ENCODE measurements around the gene SMARCC1.
"Not testable (repeated sequence)": the region's sequence is repeated elsewhere in the genome, so short reads cannot be mapped to it uniquely, and the experiment has no call there.

Gene SMARCC1

DNA sequence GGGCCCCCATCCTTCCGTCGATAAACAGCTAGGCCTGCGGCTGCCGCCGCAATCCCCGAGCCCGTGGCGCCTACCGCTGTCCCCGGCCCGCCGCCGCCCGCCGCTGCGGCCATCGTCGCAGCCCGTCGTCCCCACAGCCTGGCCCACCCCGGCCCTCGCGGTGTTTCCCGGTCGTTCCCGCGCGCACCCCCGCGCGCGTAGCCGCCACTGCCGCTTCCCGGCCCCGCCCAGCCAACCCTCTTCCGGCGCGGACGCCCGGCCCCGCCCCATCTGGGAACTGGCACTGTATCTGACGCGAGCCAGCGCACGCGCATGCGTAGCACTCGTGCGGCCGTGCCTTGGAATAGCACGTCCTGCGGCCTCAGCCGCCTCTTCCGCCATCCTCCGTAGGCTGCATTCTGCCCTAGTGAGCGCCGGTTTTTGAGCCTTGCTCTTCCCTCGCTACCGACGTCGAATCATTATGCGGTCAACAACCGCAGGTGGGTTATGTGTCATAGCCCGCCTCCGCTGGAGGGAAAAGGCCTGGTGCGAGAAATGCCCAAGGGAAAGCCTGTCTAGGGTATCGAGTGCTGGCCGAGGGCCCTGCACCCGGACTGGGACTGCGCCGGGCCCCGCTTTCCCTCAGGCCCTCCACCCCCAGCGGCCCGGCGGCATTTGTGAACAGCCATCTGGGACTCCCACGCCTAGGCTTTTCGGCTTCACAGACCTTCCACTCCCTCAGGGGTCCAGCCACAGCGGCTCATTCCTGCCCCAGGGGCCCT lies at the start of gene SMARCC1:
TSS of gene SMARCC1 (minus strand) at position 209 of the 761 bp plus-strand sequence. CDS start at position 113, 96 bp downstream.
- peak within 1 kb of the TSS; percentile 95 for H3K4me3 ChIP-seq (ENCODE audit: low read depth, low read length)

DNA sequence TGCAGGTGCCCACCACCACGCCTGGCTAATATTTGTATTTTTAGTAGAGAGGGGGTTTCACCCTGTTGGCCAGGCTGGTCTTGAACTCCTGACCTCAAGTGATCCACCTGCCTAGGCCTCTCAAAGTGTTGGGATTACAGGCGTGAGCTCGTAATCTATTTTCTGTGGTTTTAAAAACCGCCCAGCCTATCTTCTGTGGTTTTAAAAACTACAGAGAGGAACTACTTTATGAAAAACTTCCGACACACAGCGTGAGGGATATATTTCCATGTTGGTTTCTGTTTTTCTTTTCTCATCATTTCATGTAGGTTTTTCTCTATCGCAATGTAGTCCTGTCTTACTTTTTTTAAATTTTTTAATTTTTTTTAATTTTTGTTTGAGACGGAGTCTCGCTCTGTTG lies 47.8 kb upstream of the SMARCC1 start:
- H3K4me3 ChIP-seq (ENCODE audit: low read depth, low read length) = not testable (repeated sequence)

DNA sequence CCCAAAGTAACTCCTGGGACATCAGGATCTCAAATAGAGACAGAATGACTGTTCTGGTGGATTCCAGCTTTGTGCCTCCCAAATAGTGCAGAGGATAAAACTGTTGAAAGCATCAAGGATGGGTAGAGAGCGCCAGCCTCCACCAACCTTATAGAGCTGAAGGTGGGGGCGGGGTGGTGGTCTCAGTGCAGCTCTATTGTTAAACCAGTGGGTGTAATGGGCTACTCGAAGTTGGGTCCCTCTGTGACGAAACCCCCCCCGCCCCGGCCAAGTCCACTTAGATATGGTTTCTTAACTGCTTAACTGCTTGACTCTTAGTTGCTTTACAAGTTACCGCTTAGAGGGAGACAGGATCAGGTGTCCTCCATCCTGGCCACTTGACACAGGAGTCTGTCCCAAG lies 43.9 kb upstream of the SMARCC1 start:
- peak overlapping the region; percentile 74 for H3K4me3 ChIP-seq (ENCODE audit: low read depth, low read length)

DNA sequence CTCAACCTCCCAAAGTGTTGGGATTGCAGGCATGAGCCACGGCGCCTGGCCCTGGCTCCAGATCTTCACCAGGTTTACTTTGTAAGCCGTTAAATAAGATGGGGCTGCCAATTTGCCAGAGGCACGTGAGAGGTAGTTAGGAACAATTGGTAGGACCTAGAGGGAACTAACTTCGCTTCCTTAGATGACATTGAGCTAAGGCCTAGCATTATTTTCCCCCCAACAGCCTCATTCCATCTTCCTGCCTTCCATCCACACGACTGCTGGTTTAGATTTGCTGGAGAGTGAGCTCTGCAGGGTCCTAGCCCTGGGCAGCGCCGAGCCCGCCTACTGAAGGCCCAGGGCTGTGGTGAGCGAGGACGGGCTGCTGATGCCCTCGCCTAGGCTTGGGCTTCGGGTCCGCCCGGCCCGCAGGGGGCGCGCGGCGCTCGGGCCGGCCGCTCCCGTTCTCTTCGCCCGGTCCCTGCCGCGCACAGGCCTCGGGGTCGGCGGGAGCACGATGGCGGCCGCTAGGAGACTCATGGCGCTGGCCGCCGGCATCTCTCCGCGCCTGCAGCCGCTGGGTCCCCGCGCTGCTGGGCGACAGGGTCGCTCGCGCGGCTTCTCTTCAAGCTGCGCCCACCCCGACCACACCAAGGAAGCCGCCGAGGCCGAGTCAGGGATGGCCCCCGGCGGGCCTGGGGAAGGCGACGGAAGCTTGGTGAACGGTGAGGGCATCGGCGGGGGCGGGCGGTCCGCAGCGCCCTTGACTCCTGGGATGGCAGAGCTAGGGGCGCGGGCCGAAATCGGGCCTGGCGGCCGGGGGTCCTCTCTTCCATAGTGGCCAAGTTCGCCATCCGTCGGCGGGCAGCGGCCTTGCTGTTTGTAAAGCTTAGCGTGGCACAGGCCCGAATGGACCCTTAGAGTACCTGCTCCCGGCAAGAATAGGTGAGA lies 43.1 kb upstream of the SMARCC1 start:
- peak overlapping the region; percentile 74 for H3K4me3 ChIP-seq (ENCODE audit: low read depth, low read length)

DNA sequence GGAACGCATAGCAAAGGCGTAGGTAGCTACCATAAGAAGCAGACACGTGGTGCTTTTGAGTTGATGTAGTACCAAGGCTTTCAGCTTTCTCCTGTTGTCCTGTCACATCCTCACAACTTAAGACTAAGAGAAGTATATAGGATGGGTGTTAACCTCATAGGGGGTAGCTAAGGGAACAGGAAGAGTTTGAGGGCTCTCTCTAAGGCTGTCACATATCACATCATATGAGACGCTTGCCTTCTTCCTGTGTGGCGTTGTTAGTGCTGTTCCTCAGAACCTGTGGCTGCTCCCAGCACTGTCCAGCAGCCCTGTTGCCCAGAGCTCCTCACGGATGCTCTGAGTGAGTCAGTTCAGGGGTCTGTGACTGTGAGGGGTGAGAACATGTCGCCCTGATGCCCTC lies 35.9 kb upstream of the SMARCC1 start:
- no peak overlapping the region for H3K4me3 ChIP-seq (ENCODE audit: low read depth, low read length)

DNA sequence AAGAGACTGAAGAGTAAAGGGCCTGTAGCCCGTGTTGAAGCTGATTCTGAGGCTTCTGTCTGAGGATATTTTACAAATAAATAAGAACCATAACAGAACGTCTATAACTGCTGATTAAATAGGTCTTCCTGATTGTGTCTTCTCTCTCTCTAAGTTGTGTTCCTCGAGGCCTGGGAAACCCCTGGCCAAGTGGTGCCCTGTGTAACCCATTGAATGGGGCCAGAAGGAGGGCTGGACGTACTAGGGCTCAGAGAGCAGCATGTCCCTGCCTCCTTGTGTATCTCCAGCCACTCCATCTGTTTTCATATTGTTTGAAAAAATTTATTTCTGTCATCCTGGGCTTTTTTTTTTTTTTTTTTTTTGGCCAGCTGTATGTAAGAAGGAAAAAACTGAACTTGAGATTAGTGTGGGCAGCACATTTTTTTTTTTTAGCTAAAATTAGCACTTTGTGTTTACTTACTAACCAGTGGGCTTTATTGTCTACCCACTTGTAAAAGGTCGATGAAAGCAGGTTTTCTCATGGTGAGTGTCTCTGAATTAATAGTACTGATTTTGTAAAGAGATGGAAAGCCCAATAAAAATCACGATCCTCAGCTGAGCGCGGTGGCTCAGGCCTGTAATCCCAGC lies 32.0 kb upstream of the SMARCC1 start:
- H3K4me3 ChIP-seq (ENCODE audit: low read depth, low read length) = no peak overlapping the region

DNA sequence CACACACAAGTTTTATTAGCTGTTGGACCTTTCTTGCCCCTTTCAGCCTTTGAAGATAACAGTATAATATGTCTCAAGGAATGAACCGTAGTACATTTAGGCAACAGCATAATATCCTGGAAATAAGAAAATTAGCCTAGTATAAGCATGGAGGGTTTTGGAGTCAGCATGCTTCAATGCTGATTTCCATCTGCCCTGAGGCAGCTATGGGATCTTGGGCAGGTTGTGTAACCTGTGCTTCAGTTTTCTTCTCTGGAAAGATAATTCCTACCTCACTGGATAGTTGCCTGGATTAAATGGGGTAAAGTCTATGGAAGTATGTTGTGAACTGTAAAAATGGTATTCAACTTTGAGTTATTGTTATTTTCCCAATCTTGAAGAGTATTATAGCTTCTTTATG lies 22.9 kb upstream of the SMARCC1 start:
- H3K4me3 ChIP-seq (ENCODE audit: low read depth, low read length) = no peak overlapping the region

DNA sequence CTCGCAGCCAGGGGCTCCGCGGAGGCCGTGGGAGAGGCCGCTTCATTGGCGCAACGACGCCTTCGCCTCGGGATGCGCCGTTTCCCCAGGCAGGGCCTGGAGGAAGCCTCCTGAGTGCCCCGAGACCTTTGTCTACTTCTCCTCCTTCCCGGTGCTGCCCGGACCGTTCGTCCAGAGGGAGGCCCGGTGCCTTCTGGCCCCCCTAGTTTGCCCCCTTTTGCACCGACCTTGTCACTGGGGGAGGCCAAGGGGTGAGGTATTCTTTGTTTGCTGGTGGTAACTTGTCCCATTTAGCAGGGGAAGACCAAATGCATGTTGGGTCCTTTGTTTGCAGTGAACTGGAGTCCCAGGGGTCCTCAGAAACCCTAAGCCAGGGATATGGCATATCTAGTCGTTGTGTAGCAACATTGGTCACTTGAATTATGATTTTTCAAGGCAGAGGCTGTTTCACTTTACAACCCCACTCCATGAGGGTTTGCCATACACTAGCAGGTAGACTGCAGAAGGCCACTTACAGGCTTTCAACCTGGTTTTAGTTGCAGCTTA lies 21.9 kb upstream of the SMARCC1 start:
- H3K4me3 ChIP-seq (ENCODE audit: low read depth, low read length) = peak overlapping the region; percentile 85

DNA sequence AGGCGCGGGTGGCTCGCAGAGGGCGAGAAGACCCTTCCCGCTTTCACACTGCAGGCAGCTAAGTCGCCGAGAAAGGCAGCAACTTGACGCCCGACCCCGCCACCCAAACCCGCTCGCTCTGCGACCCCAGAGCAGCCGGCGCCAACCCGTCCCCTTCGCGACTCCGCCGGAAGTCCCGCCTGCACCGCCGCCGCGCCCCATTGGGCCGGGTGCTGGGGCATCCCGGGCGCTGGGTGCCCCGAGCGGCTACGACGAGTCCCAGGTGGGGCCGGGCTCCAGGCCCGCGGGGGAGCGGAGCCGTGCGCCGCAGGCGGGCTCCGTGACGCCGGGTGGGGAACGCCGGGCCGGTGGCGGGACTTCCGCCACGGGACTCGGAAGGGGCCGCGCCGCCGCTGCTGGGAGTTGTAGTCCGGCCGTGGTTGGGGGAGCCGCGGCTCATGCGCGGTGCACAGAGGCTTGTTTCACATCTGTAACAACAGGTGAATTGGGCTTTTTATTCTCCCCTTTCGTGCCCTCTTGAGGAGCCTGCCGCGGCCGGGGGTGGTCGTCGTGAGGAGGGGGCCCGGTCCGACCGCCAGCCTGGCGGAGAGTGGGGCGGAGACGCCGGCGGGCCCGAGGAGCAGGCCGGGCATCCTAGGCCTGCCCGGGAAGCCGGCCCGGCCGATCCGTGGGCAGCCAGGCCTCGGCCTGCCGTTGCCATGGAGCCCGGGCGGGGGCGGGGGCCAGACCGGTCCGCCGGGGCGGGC lies 21.2 kb upstream of the SMARCC1 start, which contains the start of gene DHX30:
TSS of gene DHX30 (plus strand) at position 405 of the 746 bp plus-strand sequence. CDS start 7,546 bp downstream, outside the sequence.
- H3K4me3 ChIP-seq (ENCODE audit: low read depth, low read length) = peak within 1 kb of the TSS; percentile 85

DNA sequence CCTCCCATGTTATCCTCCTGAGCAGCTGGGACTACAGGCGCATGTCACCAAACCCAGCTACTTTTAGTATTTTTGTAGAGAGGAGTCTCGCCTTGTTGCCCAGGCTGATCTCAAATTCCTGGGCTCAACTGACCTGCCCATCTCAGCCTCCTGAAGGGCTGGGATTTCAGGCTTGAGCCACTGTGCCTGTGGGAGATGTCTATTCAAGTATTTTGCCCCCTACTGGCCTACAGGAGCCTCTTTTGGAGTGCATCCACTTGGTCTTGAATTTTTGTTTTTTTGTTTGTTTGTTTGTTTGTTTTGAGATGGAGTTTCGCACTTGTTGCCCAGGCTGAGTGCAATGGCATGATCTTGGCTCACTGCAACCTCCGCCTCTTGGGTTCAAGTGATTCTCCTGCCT lies 18.0 kb upstream of the SMARCC1 start:
- H3K4me3 ChIP-seq (ENCODE audit: low read depth, low read length) = no peak overlapping the region

DNA sequence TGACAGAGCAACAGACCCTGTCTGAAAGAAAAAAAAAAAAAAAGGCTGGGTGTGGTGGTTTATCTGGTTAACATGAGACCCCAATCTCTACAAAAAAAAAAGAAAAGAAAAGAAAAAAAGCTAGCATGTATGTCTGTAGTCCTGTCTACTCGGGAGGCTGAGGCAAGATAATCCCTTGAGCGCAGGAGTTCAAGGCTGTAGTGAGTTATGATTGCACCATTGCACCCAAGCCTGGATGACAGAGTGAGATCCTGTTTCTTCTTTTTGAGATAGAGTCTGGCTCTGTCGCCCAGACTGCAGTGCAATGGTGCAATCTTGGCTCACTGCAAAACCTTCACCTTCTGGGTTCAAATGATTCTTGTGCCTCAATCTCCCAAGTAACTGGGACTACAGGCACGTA lies 12.9 kb upstream of the SMARCC1 start:
- H3K4me3 ChIP-seq (ENCODE audit: low read depth, low read length) = no peak overlapping the region

DNA sequence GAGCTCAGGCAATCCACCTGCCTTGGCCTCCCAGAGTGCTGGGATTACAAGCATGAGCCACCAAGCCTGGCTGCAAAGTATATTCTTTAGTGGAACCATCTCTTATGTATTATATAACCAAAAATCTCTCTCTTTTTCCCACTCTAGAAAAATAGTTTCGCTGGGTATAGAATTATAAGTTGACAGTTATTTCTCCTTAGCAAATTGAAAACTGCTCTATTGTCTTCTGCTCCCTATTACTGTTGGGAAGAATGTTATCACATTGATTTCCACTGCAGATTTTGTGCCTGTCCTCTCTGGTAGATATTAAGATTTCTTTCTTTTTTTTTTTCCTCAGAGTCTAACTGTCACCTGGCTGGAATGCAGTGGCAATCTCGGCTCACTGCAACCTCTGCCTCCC lies 11.0 kb upstream of the SMARCC1 start:
- H3K4me3 ChIP-seq (ENCODE audit: low read depth, low read length) = no peak overlapping the region

DNA sequence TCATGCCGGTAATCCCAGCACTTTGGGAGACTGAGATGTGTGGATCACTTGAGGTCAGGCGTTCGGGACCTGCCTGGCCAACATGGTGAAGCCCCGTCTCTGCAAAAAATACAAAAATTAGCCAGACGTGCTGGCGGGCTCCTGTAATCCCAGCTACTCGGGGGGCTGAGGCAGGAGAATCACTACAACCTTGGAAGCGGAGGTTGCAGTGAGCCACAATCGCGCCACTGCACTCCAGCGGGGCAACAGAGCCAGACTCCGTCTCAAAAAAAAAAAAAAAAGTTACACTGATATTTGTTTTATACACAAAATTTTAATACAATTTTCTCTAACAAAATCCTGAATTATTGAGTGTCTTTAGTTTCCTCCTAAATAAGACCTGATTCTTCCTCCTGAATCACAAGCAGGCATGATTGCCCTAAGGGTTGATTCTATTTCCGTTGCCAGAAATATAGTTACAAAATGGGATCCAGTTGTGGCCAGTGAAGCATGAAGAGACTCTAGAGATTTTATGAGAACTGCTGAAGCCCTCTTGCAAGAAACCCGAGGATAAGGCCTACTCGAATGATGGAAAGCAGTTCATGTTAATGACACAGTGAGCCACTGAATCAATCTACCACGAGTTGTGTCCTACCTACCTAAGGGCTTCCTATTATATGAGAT lies 9.6 kb upstream of the SMARCC1 start:
- H3K4me3 ChIP-seq (ENCODE audit: low read depth, low read length) = no peak overlapping the region

DNA sequence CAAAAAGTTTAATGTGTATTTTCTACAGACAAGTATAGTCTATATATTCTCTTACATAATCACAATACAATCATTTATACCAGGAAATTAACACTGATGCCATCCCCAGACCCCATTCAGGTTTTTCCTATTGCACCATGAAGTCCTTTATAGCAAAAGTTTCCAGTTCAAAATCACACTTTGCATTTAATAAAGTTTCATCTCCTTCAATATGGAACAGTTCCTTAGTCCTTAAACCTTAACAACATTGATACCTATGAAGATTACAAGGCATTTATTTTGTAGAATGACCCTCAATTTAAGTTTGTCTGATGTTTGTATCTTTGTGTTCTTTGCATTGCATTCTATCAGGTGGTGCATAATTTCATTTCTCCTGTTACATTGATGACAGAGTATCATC lies 2.0 kb upstream of the SMARCC1 start:
- no peak overlapping the region for H3K4me3 ChIP-seq (ENCODE audit: low read depth, low read length)

DNA sequence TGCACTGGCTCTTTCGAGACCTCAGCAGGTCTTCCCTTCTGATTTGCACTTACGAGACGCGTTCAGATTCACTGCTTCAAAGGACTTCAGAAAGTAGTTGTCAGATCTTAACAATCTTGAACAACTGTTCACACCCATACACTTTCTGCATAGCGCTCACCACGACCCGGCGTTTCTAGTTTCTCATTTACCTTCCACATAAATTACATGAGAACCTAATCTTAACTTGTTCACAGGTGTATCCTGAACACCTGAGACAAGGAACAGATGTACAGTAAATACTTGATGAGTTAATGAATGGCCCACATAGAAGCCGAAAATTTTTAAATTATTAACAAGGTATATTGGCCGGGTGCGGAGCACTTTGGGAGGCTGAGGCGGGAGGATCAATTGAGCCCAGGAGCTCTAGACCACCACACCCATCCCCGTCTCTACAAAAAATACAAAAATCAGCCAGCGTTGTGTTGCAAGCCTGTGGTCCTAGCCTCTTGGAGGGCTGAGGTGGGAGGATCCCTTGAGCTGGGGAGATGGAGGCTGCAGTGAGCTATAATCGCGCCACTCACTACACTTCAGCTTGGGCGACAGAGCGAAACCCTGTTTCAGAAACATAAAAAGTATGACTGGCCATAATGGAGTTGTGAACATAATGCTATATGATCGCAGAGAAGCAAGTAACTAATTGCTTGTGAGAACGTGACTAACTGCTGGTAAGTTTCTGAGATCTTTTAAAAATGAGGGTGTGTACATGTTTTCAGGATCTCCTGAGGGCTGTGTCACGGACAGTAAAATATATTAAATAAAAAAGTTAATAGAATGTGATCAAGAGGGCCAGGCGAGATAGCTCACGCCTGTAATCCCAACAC lies 984 bp upstream of the SMARCC1 start:
- peak overlapping the region; percentile 95 for H3K4me3 ChIP-seq (ENCODE audit: low read depth, low read length)

DNA sequence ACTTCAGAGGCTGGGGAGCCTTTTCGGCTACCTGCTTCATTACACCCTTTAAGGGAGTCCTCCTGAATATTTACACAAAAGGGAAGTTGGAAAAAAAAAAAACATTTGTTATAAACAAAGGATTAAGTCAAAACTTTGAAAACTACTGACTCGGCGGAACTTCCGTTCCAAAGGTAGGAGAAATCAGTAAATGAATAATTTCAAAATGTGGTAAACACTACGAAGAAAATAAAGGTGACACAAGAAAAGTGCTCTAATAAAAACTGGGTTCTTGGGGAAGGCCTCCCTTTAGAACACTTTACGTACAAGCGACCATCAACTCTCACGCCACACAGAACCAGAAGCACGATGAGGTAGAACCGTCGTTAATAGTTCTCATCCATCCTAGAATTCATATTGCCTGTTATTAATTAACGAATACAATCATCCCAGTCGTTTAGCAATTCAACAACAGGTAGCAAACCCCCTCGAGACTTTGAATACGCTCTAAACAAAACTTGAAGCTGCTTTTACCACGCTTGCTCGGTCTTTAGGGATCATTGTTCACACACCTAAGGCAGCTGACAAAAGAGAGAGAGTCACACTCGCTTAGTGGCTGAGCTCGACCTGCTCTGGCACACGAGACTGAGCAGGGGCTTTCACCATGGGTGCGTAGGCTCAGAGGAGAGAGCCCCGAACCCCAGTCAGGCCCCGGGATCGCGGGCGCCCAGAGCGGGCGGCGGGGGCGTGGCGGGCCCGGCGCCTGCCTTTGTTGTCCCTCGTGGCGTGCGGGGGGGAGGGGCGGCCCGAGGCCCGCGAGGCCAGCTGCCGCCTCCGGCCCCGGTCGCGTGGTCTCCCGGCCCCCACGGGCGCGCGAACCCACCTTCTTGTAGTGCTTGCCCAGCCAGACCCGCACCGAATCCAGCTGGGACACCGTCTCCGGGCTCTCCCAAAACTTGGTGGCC lies 680 bp downstream of the SMARCC1 start:
- H3K4me3 ChIP-seq (ENCODE audit: low read depth, low read length) = peak overlapping the region; percentile 95

DNA sequence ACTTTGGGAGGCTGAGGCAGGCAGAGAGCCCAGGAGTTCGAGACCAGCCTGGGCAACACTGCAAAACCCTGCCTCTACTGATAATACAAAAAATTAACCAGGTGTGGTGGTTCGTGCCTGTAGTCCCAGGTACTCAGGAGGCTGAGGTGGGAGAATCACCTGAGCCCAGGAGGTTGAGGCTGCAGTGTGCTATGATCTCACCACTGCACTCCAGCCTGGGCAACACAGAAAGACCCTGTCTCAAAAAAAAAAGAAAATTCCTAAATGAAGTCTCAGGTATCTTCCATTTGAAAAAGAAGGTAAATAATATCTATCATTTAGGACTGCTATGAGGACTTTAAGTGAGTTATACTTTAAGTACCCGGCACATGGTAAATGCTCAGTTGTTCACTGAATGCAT lies 2.9 kb downstream of the SMARCC1 start:
- no peak overlapping the region for H3K4me3 ChIP-seq (ENCODE audit: low read depth, low read length)

DNA sequence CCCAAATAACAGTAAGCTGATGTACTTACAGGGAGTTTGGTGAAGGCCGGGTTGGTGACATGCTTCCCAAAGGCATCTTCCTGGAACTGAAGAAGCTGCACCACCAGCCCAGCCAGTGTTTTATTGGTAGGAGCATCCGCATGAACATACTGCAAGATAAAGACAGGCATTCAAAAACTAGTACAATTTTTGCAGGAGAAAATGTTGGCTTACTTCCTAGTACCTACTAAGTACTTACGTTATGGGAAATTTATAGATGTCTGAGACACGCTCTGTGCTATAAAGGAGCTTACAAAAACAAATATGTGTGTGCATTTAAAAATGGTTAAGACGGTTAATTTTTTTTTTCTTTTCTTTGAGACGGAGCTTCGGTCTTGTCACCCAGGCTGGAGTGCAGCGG lies 8.9 kb downstream of the SMARCC1 start:
- H3K4me3 ChIP-seq (ENCODE audit: low read depth, low read length) = no peak overlapping the region
